SHP77 (cell line): Measurements from ENCODE around the gene KRTAP5-5.
"Not testable (repeated sequence)": the region's sequence is repeated elsewhere in the genome, so short reads cannot be mapped to it uniquely, and the experiment has no call there.

Experiments used
- DNase-seq, 2 experiments: peaks; one replicate each; lab custom pipeline; 2025; lab: John Stamatoyannopoulos, UW

KRTAP5-5 gene

GRCh38 chr11:1656670-1657069, 27.1 kb downstream of the KRTAP5-5 start:
- no peak for DNase-seq

GRCh38 chr11:1659506-1659905, 29.9 kb downstream of the KRTAP5-5 start:
- no peak for DNase-seq

- no peak for DNase-seq
Observed at GRCh38 chr11:1660111-1660867, 30.7 kb downstream of the KRTAP5-5 start.

GRCh38 chr11:1661454-1662269, 32.1 kb downstream of the KRTAP5-5 start:
- not testable (repeated sequence) for DNase-seq

- DNase-seq, result not testable (repeated sequence)
Observed at GRCh38 chr11:1662699-1663283, 33.2 kb downstream of the KRTAP5-5 start.

- no peak for DNase-seq
Observed at GRCh38 chr11:1665313-1665712, 35.7 kb downstream of the KRTAP5-5 start.

- no peak for DNase-seq
Observed at GRCh38 chr11:1667121-1667850, 37.7 kb downstream of the KRTAP5-5 start.

- DNase-seq, result no peak
Observed at GRCh38 chr11:1667906-1668305, 38.3 kb downstream of the KRTAP5-5 start.

GRCh38 chr11:1668911-1669473, 39.4 kb downstream of the KRTAP5-5 start:
- no peak for DNase-seq

GRCh38 chr11:1669546-1670218, 40.1 kb downstream of the KRTAP5-5 start:
- no peak for DNase-seq

- DNase-seq, result not testable (repeated sequence)
Observed at GRCh38 chr11:1670457-1670856, 40.9 kb downstream of the KRTAP5-5 start.

- DNase-seq, result no peak
Observed at GRCh38 chr11:1670905-1671371, 41.4 kb downstream of the KRTAP5-5 start.

GRCh38 chr11:1671658-1672057, 42.1 kb downstream of the KRTAP5-5 start:
- no peak for DNase-seq

GRCh38 chr11:1672613-1673350, 43.2 kb downstream of the KRTAP5-5 start:
- DNase-seq, result no peak

- no peak for DNase-seq
Observed at GRCh38 chr11:1673446-1674172, 44.0 kb downstream of the KRTAP5-5 start.

- DNase-seq, result no peak
Observed at GRCh38 chr11:1674173-1675131, 44.9 kb downstream of the KRTAP5-5 start.

GRCh38 chr11:1675536-1676228, 46.1 kb downstream of the KRTAP5-5 start:
- DNase-seq, result no peak

GRCh38 chr11:1676229-1676740, 46.7 kb downstream of the KRTAP5-5 start:
- no peak for DNase-seq
